ENCODE measurements around the gene NR1I3.

DNA sequence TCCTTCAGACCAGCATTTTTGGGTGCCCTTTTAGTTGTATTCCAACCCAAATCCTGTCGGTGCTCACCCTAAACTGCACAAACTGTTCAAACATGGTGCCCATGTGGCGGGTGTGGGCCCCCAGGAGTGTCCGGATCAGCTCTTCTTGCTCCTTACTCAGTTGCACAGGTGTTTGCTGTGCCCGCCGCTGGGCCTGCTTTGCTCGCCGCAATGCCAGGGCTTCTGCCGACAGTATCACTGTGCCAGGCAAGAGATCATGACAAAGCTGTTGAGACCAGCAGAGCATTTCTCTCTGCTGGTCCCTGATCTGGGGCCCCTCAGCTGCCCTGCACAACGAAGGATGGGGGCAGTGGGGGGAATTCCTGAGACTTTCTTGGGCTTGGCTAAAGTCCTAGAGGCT lies 4.9 kb downstream of the NR1I3 start:
- TF ChIP-seq CEBPB (IDR thresholded peaks at IDR 0.05; ENCODE audit: borderline replicate concordance, low read depth, low read length) (no peak), ZNF30 (CRISPR knock-in tag; IDR thresholded peaks at IDR 0.05) (no peak), FIP1L1 (IDR thresholded peaks at IDR 0.05; ENCODE audit: borderline replicate concordance, insufficient read depth, low read depth, low read length) (no peak), ZNF709 (CRISPR knock-in tag; IDR thresholded peaks at IDR 0.05) (no peak), POLR2AphosphoS5 (IDR thresholded peaks at IDR 0.05; ENCODE audit: low read depth, low read length) (no peak), MAFK (conservative IDR thresholded peaks at IDR 0.05 in 1 of 2, IDR thresholded peaks at IDR 0.05 in 1 of 2; ENCODE audit: low read length in 2 of 2) (no peak), ZNF607 (CRISPR knock-in tag; IDR thresholded peaks at IDR 0.05; ENCODE audit: borderline replicate concordance) (no peak), SMAD9 (CRISPR knock-in tag; IDR thresholded peaks at IDR 0.05) (no peak), SRF (IDR thresholded peaks at IDR 0.05; ENCODE audit: low read depth, low read length) (no peak), ARHGAP35 (CRISPR knock-in tag; IDR thresholded peaks at IDR 0.05; ENCODE audit: borderline replicate concordance) (no peak)
- TF ChIP-seq, protein P1, sequence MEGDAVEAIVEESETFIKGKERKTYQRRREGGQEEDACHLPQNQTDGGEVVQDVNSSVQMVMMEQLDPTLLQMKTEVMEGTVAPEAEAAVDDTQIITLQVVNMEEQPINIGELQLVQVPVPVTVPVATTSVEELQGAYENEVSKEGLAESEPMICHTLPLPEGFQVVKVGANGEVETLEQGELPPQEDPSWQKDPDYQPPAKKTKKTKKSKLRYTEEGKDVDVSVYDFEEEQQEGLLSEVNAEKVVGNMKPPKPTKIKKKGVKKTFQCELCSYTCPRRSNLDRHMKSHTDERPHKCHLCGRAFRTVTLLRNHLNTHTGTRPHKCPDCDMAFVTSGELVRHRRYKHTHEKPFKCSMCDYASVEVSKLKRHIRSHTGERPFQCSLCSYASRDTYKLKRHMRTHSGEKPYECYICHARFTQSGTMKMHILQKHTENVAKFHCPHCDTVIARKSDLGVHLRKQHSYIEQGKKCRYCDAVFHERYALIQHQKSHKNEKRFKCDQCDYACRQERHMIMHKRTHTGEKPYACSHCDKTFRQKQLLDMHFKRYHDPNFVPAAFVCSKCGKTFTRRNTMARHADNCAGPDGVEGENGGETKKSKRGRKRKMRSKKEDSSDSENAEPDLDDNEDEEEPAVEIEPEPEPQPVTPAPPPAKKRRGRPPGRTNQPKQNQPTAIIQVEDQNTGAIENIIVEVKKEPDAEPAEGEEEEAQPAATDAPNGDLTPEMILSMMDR (CRISPR knock-in tag; IDR thresholded peaks at IDR 0.05): no peak
- TF ChIP-seq, protein P2, sequence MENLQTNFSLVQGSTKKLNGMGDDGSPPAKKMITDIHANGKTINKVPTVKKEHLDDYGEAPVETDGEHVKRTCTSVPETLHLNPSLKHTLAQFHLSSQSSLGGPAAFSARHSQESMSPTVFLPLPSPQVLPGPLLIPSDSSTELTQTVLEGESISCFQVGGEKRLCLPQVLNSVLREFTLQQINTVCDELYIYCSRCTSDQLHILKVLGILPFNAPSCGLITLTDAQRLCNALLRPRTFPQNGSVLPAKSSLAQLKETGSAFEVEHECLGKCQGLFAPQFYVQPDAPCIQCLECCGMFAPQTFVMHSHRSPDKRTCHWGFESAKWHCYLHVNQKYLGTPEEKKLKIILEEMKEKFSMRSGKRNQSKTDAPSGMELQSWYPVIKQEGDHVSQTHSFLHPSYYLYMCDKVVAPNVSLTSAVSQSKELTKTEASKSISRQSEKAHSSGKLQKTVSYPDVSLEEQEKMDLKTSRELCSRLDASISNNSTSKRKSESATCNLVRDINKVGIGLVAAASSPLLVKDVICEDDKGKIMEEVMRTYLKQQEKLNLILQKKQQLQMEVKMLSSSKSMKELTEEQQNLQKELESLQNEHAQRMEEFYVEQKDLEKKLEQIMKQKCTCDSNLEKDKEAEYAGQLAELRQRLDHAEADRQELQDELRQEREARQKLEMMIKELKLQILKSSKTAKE (CRISPR knock-in tag; IDR thresholded peaks at IDR 0.05; ENCODE audit: borderline replicate concordance): no peak
- TF ChIP-seq, protein P3, sequence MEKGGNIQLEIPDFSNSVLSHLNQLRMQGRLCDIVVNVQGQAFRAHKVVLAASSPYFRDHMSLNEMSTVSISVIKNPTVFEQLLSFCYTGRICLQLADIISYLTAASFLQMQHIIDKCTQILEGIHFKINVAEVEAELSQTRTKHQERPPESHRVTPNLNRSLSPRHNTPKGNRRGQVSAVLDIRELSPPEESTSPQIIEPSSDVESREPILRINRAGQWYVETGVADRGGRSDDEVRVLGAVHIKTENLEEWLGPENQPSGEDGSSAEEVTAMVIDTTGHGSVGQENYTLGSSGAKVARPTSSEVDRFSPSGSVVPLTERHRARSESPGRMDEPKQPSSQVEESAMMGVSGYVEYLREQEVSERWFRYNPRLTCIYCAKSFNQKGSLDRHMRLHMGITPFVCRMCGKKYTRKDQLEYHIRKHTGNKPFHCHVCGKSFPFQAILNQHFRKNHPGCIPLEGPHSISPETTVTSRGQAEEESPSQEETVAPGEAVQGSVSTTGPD (CRISPR knock-in tag; IDR thresholded peaks at IDR 0.05): no peak
- TF ChIP-seq, protein P4, sequence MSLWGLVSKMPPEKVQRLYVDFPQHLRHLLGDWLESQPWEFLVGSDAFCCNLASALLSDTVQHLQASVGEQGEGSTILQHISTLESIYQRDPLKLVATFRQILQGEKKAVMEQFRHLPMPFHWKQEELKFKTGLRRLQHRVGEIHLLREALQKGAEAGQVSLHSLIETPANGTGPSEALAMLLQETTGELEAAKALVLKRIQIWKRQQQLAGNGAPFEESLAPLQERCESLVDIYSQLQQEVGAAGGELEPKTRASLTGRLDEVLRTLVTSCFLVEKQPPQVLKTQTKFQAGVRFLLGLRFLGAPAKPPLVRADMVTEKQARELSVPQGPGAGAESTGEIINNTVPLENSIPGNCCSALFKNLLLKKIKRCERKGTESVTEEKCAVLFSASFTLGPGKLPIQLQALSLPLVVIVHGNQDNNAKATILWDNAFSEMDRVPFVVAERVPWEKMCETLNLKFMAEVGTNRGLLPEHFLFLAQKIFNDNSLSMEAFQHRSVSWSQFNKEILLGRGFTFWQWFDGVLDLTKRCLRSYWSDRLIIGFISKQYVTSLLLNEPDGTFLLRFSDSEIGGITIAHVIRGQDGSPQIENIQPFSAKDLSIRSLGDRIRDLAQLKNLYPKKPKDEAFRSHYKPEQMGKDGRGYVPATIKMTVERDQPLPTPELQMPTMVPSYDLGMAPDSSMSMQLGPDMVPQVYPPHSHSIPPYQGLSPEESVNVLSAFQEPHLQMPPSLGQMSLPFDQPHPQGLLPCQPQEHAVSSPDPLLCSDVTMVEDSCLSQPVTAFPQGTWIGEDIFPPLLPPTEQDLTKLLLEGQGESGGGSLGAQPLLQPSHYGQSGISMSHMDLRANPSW (CRISPR knock-in tag; IDR thresholded peaks at IDR 0.05; ENCODE audit: borderline replicate concordance): no peak
